ENCODE measurements around the gene CBX7.
"Not testable (repeated sequence)": the region's sequence is repeated elsewhere in the genome, so short reads cannot be mapped to it uniquely, and the experiment has no call there.

Gene CBX7

GRCh38 chr22:39173787-39174497 lies 21.5 kb upstream of the CBX7 start:
- FAIRE-seq (no peak), DNase-seq (ENCODE audit: insufficient read length) (no peak)
- TF ChIP-seq TAF1 (IDR thresholded peaks at IDR 0.05; ENCODE audit: borderline replicate concordance, low read depth, low read length): no peak
- TF ChIP-seq POLR2AphosphoS5 (IDR thresholded peaks at IDR 0.05; ENCODE audit: low read depth, low read length): no peak
- TF ChIP-seq POLR2A (IDR thresholded peaks at IDR 0.05; ENCODE audit: low read depth, low read length): no peak

GRCh38 chr22:39173050-39173706 lies 20.7 kb upstream of the CBX7 start:
- FAIRE-seq (no peak), DNase-seq (ENCODE audit: insufficient read length) (no peak)
- no peak for TF ChIP-seq POLR2AphosphoS5 (IDR thresholded peaks at IDR 0.05; ENCODE audit: low read depth, low read length)
- no peak for TF ChIP-seq POLR2A (IDR thresholded peaks at IDR 0.05; ENCODE audit: low read depth, low read length)
- TF ChIP-seq TAF1 (IDR thresholded peaks at IDR 0.05; ENCODE audit: borderline replicate concordance, low read depth, low read length): no peak

- peak; percentile 33 for FAIRE-seq
- not testable (repeated sequence) for DNase-seq (ENCODE audit: insufficient read length)
These were observed 20.0 kb upstream of the CBX7 start for GRCh38 chr22:39172265-39173049.

GRCh38 chr22:39171623-39172264 lies 19.3 kb upstream of the CBX7 start:
- FAIRE-seq (no peak), DNase-seq (ENCODE audit: insufficient read length) (no peak)
- TF ChIP-seq TAF1 (IDR thresholded peaks at IDR 0.05; ENCODE audit: borderline replicate concordance, low read depth, low read length) (no peak), POLR2AphosphoS5 (IDR thresholded peaks at IDR 0.05; ENCODE audit: low read depth, low read length) (no peak), POLR2A (IDR thresholded peaks at IDR 0.05; ENCODE audit: low read depth, low read length) (no peak)

- DNase-seq (ENCODE audit: insufficient read length) (peak; percentile 77), FAIRE-seq (peak; percentile 93)
- TF ChIP-seq POLR2A (IDR thresholded peaks at IDR 0.05; ENCODE audit: low read depth, low read length) (no peak), POLR2AphosphoS5 (IDR thresholded peaks at IDR 0.05; ENCODE audit: low read depth, low read length) (no peak), TAF1 (IDR thresholded peaks at IDR 0.05; ENCODE audit: borderline replicate concordance, low read depth, low read length) (no peak)
These were observed 18.5 kb upstream of the CBX7 start for GRCh38 chr22:39170825-39171622.

- DNase-seq (ENCODE audit: insufficient read length) (no peak), FAIRE-seq (no peak)
- TF ChIP-seq POLR2AphosphoS5 (IDR thresholded peaks at IDR 0.05; ENCODE audit: low read depth, low read length) (no peak), TAF1 (IDR thresholded peaks at IDR 0.05; ENCODE audit: borderline replicate concordance, low read depth, low read length) (no peak), POLR2A (IDR thresholded peaks at IDR 0.05; ENCODE audit: low read depth, low read length) (no peak)
These were observed 17.5 kb upstream of the CBX7 start for GRCh38 chr22:39169797-39170466.

GRCh38 chr22:39166547-39166946 lies 14.1 kb upstream of the CBX7 start:
- FAIRE-seq: no peak
- TF ChIP-seq POLR2A (IDR thresholded peaks at IDR 0.05; ENCODE audit: low read depth, low read length): no peak
- no peak for TF ChIP-seq POLR2AphosphoS5 (IDR thresholded peaks at IDR 0.05; ENCODE audit: low read depth, low read length)
- no peak for TF ChIP-seq TAF1 (IDR thresholded peaks at IDR 0.05; ENCODE audit: borderline replicate concordance, low read depth, low read length)

GRCh38 chr22:39156093-39156492 lies 3.6 kb upstream of the CBX7 start:
- FAIRE-seq; DNase-seq (ENCODE audit: insufficient read length): not testable (repeated sequence)

More at GRCh38 chr22:39166547-39166946, 14.1 kb upstream of the CBX7 start:
- DNase-seq (ENCODE audit: insufficient read length): no peak

- TF ChIP-seq POLR2A (IDR thresholded peaks at IDR 0.05; ENCODE audit: low read depth, low read length): no peak
- TF ChIP-seq TAF1 (IDR thresholded peaks at IDR 0.05; ENCODE audit: borderline replicate concordance, low read depth, low read length): no peak
- no peak for TF ChIP-seq POLR2AphosphoS5 (IDR thresholded peaks at IDR 0.05; ENCODE audit: low read depth, low read length)
- no peak for FAIRE-seq
These were observed 2.9 kb upstream of the CBX7 start for GRCh38 chr22:39155421-39155820.

GRCh38 chr22:39153220-39153717 lies 789 bp upstream of the CBX7 start:
- TF ChIP-seq TAF1 (IDR thresholded peaks at IDR 0.05; ENCODE audit: borderline replicate concordance, low read depth, low read length) (no peak), POLR2A (IDR thresholded peaks at IDR 0.05; ENCODE audit: low read depth, low read length) (no peak), POLR2AphosphoS5 (IDR thresholded peaks at IDR 0.05; ENCODE audit: low read depth, low read length) (no peak)
- DNase-seq (ENCODE audit: insufficient read length) (no peak), FAIRE-seq (peak; percentile 48)

More at GRCh38 chr22:39155421-39155820, 2.9 kb upstream of the CBX7 start:
- no peak for DNase-seq (ENCODE audit: insufficient read length)
